ENCODE data around the gene RETREG1.
"Not testable (repeated sequence)": the region's sequence is repeated elsewhere in the genome, so short reads cannot be mapped to it uniquely, and the experiment has no call there.

RETREG1 gene

GRCh38 chr5:16487456-16487855, 129.3 kb downstream of the RETREG1 start:
- no peak for DNase-seq (ENCODE audit: low spot score)

GRCh38 chr5:16486711-16487111, 130.1 kb downstream of the RETREG1 start:
- no peak for DNase-seq (ENCODE audit: low spot score)

- no peak for DNase-seq (ENCODE audit: low spot score)
Observed at GRCh38 chr5:16485656-16486055, 131.1 kb downstream of the RETREG1 start.

- DNase-seq (ENCODE audit: low spot score), result no peak
Observed at GRCh38 chr5:16484081-16484480, 132.7 kb downstream of the RETREG1 start.

- DNase-seq (ENCODE audit: low spot score), result no peak
Observed at GRCh38 chr5:16483361-16483760, 133.4 kb downstream of the RETREG1 start.

GRCh38 chr5:16482891-16483290, 133.9 kb downstream of the RETREG1 start:
- no peak for DNase-seq (ENCODE audit: low spot score)

GRCh38 chr5:16480821-16481538, 135.8 kb downstream of the RETREG1 start:
- no peak for DNase-seq (ENCODE audit: low spot score)

- DNase-seq (ENCODE audit: low spot score), result no peak
Observed at GRCh38 chr5:16480144-16480543, 136.7 kb downstream of the RETREG1 start.

- no peak for DNase-seq (ENCODE audit: low spot score)
Observed at GRCh38 chr5:16477541-16477940, 139.3 kb downstream of the RETREG1 start.

GRCh38 chr5:16476417-16476816, 140.4 kb downstream of the RETREG1 start:
- DNase-seq (ENCODE audit: low spot score), result not testable (repeated sequence)

GRCh38 chr5:16471387-16471786, 145.4 kb downstream of the RETREG1 start:
- no peak for DNase-seq (ENCODE audit: low spot score)

GRCh38 chr5:16467363-16468219, 149.2 kb downstream of the RETREG1 start:
- peak; percentile 77 for DNase-seq (ENCODE audit: low spot score)

- DNase-seq (ENCODE audit: low spot score), result peak; percentile 93
Observed at GRCh38 chr5:16465544-16466432, 151.0 kb downstream of the RETREG1 start, which contains the start of gene ZNF622. Gene ZNF622, minus strand, starts transcription at chr5:16465800. Its CDS starts 135 bp downstream, at chr5:16465665.

- DNase-seq (ENCODE audit: low spot score), result no peak
Observed at GRCh38 chr5:16464664-16465543, 151.9 kb downstream of the RETREG1 start.

- no peak for DNase-seq (ENCODE audit: low spot score)
Observed at GRCh38 chr5:16464231-16464630, 152.6 kb downstream of the RETREG1 start.

- DNase-seq (ENCODE audit: low spot score), result no peak
Observed at GRCh38 chr5:16461782-16462181, 155.0 kb downstream of the RETREG1 start.

- no peak for DNase-seq (ENCODE audit: low spot score)
Observed at GRCh38 chr5:16461026-16461425, 155.8 kb downstream of the RETREG1 start.

GRCh38 chr5:16459451-16459850, 157.3 kb downstream of the RETREG1 start:
- DNase-seq (ENCODE audit: low spot score), result no peak

- no peak for DNase-seq (ENCODE audit: low spot score)
Observed at GRCh38 chr5:16457853-16458252, 158.9 kb downstream of the RETREG1 start.

- no peak for DNase-seq (ENCODE audit: low spot score)
Observed at GRCh38 chr5:16457451-16457850, 159.3 kb downstream of the RETREG1 start.

Data from activated CD4-positive, alpha-beta T cell treated with anti-CD3 and anti-CD28 coated beads, Interleukin-2, Interleukin-4, amounts not matched to agents 100 ng/mL and 50 ng/mL, durations not matched to agents 16 hours and 8 hours (primary cell).